PC-9 (cell line): ENCODE data around the gene PODXL2. TPM values are rescaled to one million over a fixed set of nuclear protein-coding genes. Genes with fewer than 3 reads are reported as not detected.

Experiments
- BruUV-seq: library from RNA; stranded (reverse); fragments of 400-500 nt; replicated peaks from 2 replicates; lab custom pipeline; 2021; lab: Mats Ljungman, UMichigan
- CTCF ChIA-PET: fragments of 300-600 bp; sonication (Branson Sonifier 250); formaldehyde crosslinking; loops from one replicate; lab custom pipeline; 2022; ENCODE audit warnings: antibody characterized with exemption; lab: Charles Lee
- POLR2A ChIA-PET: fragments of 300-600 bp; sonication (Branson Sonifier 250); formaldehyde crosslinking; loops from one replicate; lab custom pipeline; 2022; ENCODE audit warnings: antibody characterized with exemption; ENCODE audit not compliant: unreplicated experiment; lab: Charles Lee
- DNase-seq, 2 experiments: peaks; one replicate each; pipeline versions ENCODE4 v3.0.0 to v3.0.0-alpha.2; 2015 to 2022; ENCODE audit warnings: mixed read lengths in 1 of 2
- H2AFZ ChIP-seq: fragments of 200-600 bp; sonication (generic); 2 replicates; pipeline ENCODE4 v1.8.1; 2017; ENCODE audit warnings: antibody characterized with exemption
- H3F3A ChIP-seq: fragments of 200-600 bp; sonication (generic); 2 replicates; pipeline ENCODE4 v1.8.1; 2017; ENCODE audit warnings: antibody characterized with exemption, mild to moderate bottlenecking, low read depth; ENCODE audit not compliant: insufficient read depth
- H3K27ac ChIP-seq: fragments of 200-600 bp; sonication (generic); 2 replicates; pipeline ENCODE4 v1.6.1; 2016; ENCODE audit warnings: mixed run types
- H3K27me3 ChIP-seq: fragments of 200-600 bp; sonication (generic); 2 replicates; pipeline ENCODE4 v1.6.1; 2016; ENCODE audit warnings: low read depth, mixed run types; ENCODE audit not compliant: insufficient read depth
- H3K36me3 ChIP-seq: fragments of 200-600 bp; sonication (generic); 2 replicates; pipeline ENCODE4 v1.6.1; 2016; ENCODE audit warnings: low read depth, mixed run types
- H3K4me1 ChIP-seq: fragments of 200-600 bp; sonication (generic); replicated peaks from 2 replicates; pipeline ENCODE4 v1.6.1; 2016; ENCODE audit warnings: mixed run types; ENCODE audit not compliant: insufficient read depth
- H3K4me2 ChIP-seq: fragments of 200-600 bp; sonication (generic); 2 replicates; pipeline ENCODE4 v1.6.1; 2017; ENCODE audit warnings: mixed run types
- H3K4me3 ChIP-seq: fragments of 200-600 bp; sonication (generic); 2 replicates; pipeline ENCODE4 v1.6.1; 2016; ENCODE audit warnings: mixed run types
- H3K79me2 ChIP-seq: fragments of 200-600 bp; sonication (generic); 2 replicates; pipeline ENCODE4 v1.6.1; 2017; ENCODE audit warnings: low read depth, mixed run types
- H3K9me2 ChIP-seq: fragments of 200-600 bp; sonication (generic); 2 replicates; pipeline ENCODE4 v1.8.1; 2017; ENCODE audit warnings: mild to moderate bottlenecking; ENCODE audit not compliant: insufficient read depth
- H3K9me3 ChIP-seq: fragments of 200-600 bp; sonication (generic); 2 replicates; pipeline ENCODE4 v1.8.1; 2016; ENCODE audit warnings: low read depth; ENCODE audit not compliant: insufficient read depth
- H4K20me1 ChIP-seq: fragments of 200-600 bp; sonication (generic); 2 replicates; pipeline ENCODE4 v1.8.1; 2017; ENCODE audit not compliant: insufficient read depth
- EZH2 ChIP-seq: fragments of 200-600 bp; sonication (generic); IDR thresholded peaks from 2 replicates; pipeline ENCODE4 v1.8.0; 2017; ENCODE audit warnings: antibody characterized with exemption, low read depth
- intact Hi-C: fragments of 100-400 bp; cut with micrococcal nuclease; formaldehyde crosslinking; loops from one replicate; pipeline ENCODE4 v1.10.0; 2022; ENCODE audit not compliant: unreplicated experiment
- total RNA-seq: library from RNA; stranded (reverse); gene quantifications from 2 replicates; pipeline ENCODE4 v1.2.3, GENCODE V29; 2021
- TF ChIP-seq, protein P1 (sequence below): fragments of 200-600 bp; sonication (generic); conservative IDR thresholded peaks from 2 replicates; pipeline ENCODE4 v1.6.1; 2017; ENCODE audit warnings: mixed run types, antibody characterized with exemption, mild to moderate bottlenecking, moderate library complexity

PODXL2 gene
- total RNA-seq, 1 experiment from 2014 or later: 11.9 TPM

- H3K4me2 ChIP-seq: no peak overlapping the region
- H3K4me1 ChIP-seq: no peaks in the 10 kb centered on the region
- H3K27me3 ChIP-seq: no peaks in the 10 kb centered on the region
- no peaks in the 10 kb centered on the region for H3K79me2 ChIP-seq
- TF ChIP-seq, protein P1, sequence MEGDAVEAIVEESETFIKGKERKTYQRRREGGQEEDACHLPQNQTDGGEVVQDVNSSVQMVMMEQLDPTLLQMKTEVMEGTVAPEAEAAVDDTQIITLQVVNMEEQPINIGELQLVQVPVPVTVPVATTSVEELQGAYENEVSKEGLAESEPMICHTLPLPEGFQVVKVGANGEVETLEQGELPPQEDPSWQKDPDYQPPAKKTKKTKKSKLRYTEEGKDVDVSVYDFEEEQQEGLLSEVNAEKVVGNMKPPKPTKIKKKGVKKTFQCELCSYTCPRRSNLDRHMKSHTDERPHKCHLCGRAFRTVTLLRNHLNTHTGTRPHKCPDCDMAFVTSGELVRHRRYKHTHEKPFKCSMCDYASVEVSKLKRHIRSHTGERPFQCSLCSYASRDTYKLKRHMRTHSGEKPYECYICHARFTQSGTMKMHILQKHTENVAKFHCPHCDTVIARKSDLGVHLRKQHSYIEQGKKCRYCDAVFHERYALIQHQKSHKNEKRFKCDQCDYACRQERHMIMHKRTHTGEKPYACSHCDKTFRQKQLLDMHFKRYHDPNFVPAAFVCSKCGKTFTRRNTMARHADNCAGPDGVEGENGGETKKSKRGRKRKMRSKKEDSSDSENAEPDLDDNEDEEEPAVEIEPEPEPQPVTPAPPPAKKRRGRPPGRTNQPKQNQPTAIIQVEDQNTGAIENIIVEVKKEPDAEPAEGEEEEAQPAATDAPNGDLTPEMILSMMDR: no peak
- TF ChIP-seq EZH2: no peak
- no peak overlapping the region for H3K4me3 ChIP-seq
- H2AFZ ChIP-seq: no peak overlapping the region
- ChIA-PET CTCF (no interaction called here), POLR2A (no interaction called here)
- no TSS peak for BruUV-seq
- H3K9me2 ChIP-seq: no peaks in the 10 kb centered on the region
- no peak for DNase-seq
- H3K27ac ChIP-seq: no peak overlapping the region
- H3K9me3 ChIP-seq: no peaks in the 10 kb centered on the region
- no peaks in the 10 kb centered on the region for H3F3A ChIP-seq
- intact Hi-C loops: no loop called here
- H3K36me3 ChIP-seq: no peaks in the 10 kb centered on the region
- H4K20me1 ChIP-seq: no peaks in the 10 kb centered on the region
These were observed 78.9 kb downstream of the PODXL2 start for GRCh38 chr3:127707851-127708411.

GRCh38 chr3:127708837-127709236 is 79.9 kb downstream of the PODXL2 start:
- Histone ChIP-seq H4K20me1 (no peaks in the 10 kb centered on the region), H2AFZ (no peak overlapping the region), H3K4me1 (no peaks in the 10 kb centered on the region), H3K79me2 (no peaks in the 10 kb centered on the region), H3K4me3 (no peak overlapping the region), H3F3A (no peaks in the 10 kb centered on the region), H3K4me2 (no peak overlapping the region), H3K36me3 (no peaks in the 10 kb centered on the region), H3K9me3 (no peaks in the 10 kb centered on the region), H3K9me2 (no peaks in the 10 kb centered on the region), H3K27ac (no peak overlapping the region), H3K27me3 (no peaks in the 10 kb centered on the region)
- POLR2A ChIA-PET: no interaction called here
- DNase-seq: no peak
- intact Hi-C loops: no loop called here
- no TSS peak for BruUV-seq
- no peak for TF ChIP-seq EZH2
- TF ChIP-seq, protein P1: no peak
- CTCF ChIA-PET: no interaction called here

- no peak overlapping the region for H3K27ac ChIP-seq
- no peaks in the 10 kb centered on the region for H3K36me3 ChIP-seq
- POLR2A ChIA-PET: no interaction called here
- no peaks in the 10 kb centered on the region for H3K79me2 ChIP-seq
- intact Hi-C loops: no loop called here
- no peak overlapping the region for H3K4me2 ChIP-seq
- H3K9me3 ChIP-seq: no peaks in the 10 kb centered on the region
- H3F3A ChIP-seq: no peaks in the 10 kb centered on the region
- H3K4me1 ChIP-seq: no peaks in the 10 kb centered on the region
- DNase-seq: no peak
- H4K20me1 ChIP-seq: no peaks in the 10 kb centered on the region
- H3K4me3 ChIP-seq: no peak overlapping the region
- no peak overlapping the region for H2AFZ ChIP-seq
- TF ChIP-seq, protein P1: no peak
- no peak for TF ChIP-seq EZH2
- no peaks in the 10 kb centered on the region for H3K27me3 ChIP-seq
- BruUV-seq: no TSS peak
- CTCF ChIA-PET: no interaction called here
- H3K9me2 ChIP-seq: no peaks in the 10 kb centered on the region
These were observed 80.5 kb downstream of the PODXL2 start for GRCh38 chr3:127709320-127710060.
